IPS DF 4.7 (cell line): ENCODE results near the gene HRNR.
"Not testable (repeated sequence)": the region's sequence is repeated elsewhere in the genome, so short reads cannot be mapped to it uniquely, and the experiment has no call there.

ENCODE experiments used
- DNase-seq: peaks from one replicate; pipeline ENCODE4 v3.0.0-alpha.2; 2013; ENCODE audit warnings: low spot score; ENCODE audit errors: extremely low read depth

The HRNR gene

GRCh38 chr1:152224093-152224492, at the start of gene HRNR:
Gene HRNR, minus strand, starts transcription at chr1:152224193. Its CDS starts 940 bp downstream, at chr1:152223253.
- DNase-seq, result no peak

- not testable (repeated sequence) for DNase-seq
These were observed 32.4 kb upstream of the HRNR start for GRCh38 chr1:152256394-152256793.

GRCh38 chr1:152252157-152252556, 28.2 kb upstream of the HRNR start:
- no peak for DNase-seq

- no peak for DNase-seq
These were observed 27.4 kb upstream of the HRNR start for GRCh38 chr1:152251391-152251790.

- DNase-seq, result no peak
These were observed 23.3 kb upstream of the HRNR start for GRCh38 chr1:152247316-152247715.

GRCh38 chr1:152244576-152245273, 20.7 kb upstream of the HRNR start:
- DNase-seq, result no peak

- no peak for DNase-seq
These were observed 13.1 kb upstream of the HRNR start for GRCh38 chr1:152237093-152237492.

GRCh38 chr1:152228831-152229230, 4.8 kb upstream of the HRNR start:
- no peak for DNase-seq

GRCh38 chr1:152227310-152227928, 3.4 kb upstream of the HRNR start:
- DNase-seq, result no peak

- DNase-seq, result no peak
These were observed 1.7 kb upstream of the HRNR start for GRCh38 chr1:152225678-152226077.

GRCh38 chr1:152220166-152221163, 3.5 kb downstream of the HRNR start:
- no peak for DNase-seq

GRCh38 chr1:152219438-152219837, 4.6 kb downstream of the HRNR start:
- not testable (repeated sequence) for DNase-seq

GRCh38 chr1:152218762-152219436, 5.1 kb downstream of the HRNR start:
- no peak for DNase-seq

- not testable (repeated sequence) for DNase-seq
These were observed 8.4 kb downstream of the HRNR start for GRCh38 chr1:152215604-152216003.

GRCh38 chr1:152214911-152215310, 9.1 kb downstream of the HRNR start:
- not testable (repeated sequence) for DNase-seq

- DNase-seq, result no peak
These were observed 25.0 kb downstream of the HRNR start for GRCh38 chr1:152198982-152199381.

GRCh38 chr1:152197361-152197941, 26.5 kb downstream of the HRNR start:
- no peak for DNase-seq

- DNase-seq, result no peak
These were observed 32.3 kb downstream of the HRNR start for GRCh38 chr1:152191711-152192110.

GRCh38 chr1:152191260-152191659, 32.7 kb downstream of the HRNR start:
- no peak for DNase-seq

GRCh38 chr1:152190589-152190988, 33.4 kb downstream of the HRNR start:
- DNase-seq, result no peak
